HEK293 (cell line): ENCODE measurements around the gene IL3RA.

Experiments used
- BCL11B ChIP-seq: fragments of 450-650 bp; formaldehyde crosslinking; IDR thresholded peaks from 2 replicates; pipeline ENCODE4 v1.5.1; 2016; ENCODE audit warnings: low read depth, missing biosample characterization, missing genetic modification characterization
- HOXC10 ChIP-seq: sonication (generic); formaldehyde crosslinking; IDR thresholded peaks from 2 replicates; pipeline ENCODE4 v1.8.1; 2023; ENCODE audit warnings: mild to moderate bottlenecking, missing genetic modification reagents
- OVOL3 ChIP-seq: fragments of 450-650 bp; formaldehyde crosslinking; IDR thresholded peaks from 2 replicates; pipeline ENCODE4 v1.5.1; 2016; ENCODE audit warnings: missing biosample characterization, missing genetic modification characterization
- SETDB1 ChIP-seq: IDR thresholded peaks from one replicate; pipeline ENCODE4 v1.6.1; 2017; ENCODE audit warnings: mild to moderate bottlenecking, low read length, moderate library complexity, mixed read lengths; ENCODE audit not compliant: insufficient read length
- SP3 ChIP-seq: fragments of 450-650 bp; formaldehyde crosslinking; IDR thresholded peaks from 2 replicates; pipeline ENCODE4 v1.5.1; 2016; ENCODE audit warnings: missing biosample characterization, missing genetic modification characterization
- SP7 ChIP-seq: fragments of 450-650 bp; formaldehyde crosslinking; IDR thresholded peaks from 2 replicates; pipeline ENCODE4 v1.5.1; 2016; ENCODE audit warnings: missing biosample characterization, missing genetic modification characterization
- TRIM28 ChIP-seq: IDR thresholded peaks from 2 replicates; pipeline ENCODE4 v1.6.1; 2011; ENCODE audit warnings: low read length, control low read depth, borderline replicate concordance
- WT1 ChIP-seq: fragments of 450-650 bp; formaldehyde crosslinking; IDR thresholded peaks from 2 replicates; pipeline ENCODE4 v1.5.1; 2016; ENCODE audit warnings: missing biosample characterization, missing genetic modification characterization
- YY1 ChIP-seq: fragments of 450-650 bp; formaldehyde crosslinking; IDR thresholded peaks from 2 replicates; pipeline ENCODE4 v1.5.1; 2018; ENCODE audit warnings: missing biosample characterization, missing genetic modification characterization
- ZBTB21 ChIP-seq: fragments of 450-650 bp; formaldehyde crosslinking; IDR thresholded peaks from 2 replicates; pipeline ENCODE4 v1.5.1; 2017; ENCODE audit warnings: missing biosample characterization, missing genetic modification characterization
- ZBTB7A ChIP-seq: fragments of 450-650 bp; formaldehyde crosslinking; IDR thresholded peaks from 2 replicates; pipeline ENCODE4 v1.5.1; 2016; ENCODE audit warnings: low read depth, missing biosample characterization, missing genetic modification characterization
- ZBTB8A ChIP-seq: fragments of 450-650 bp; formaldehyde crosslinking; IDR thresholded peaks from 2 replicates; pipeline ENCODE4 v1.5.1; 2016; ENCODE audit warnings: missing biosample characterization, missing genetic modification characterization
- ZFP3 ChIP-seq: fragments of 450-650 bp; formaldehyde crosslinking; IDR thresholded peaks from 2 replicates; pipeline ENCODE4 v1.5.1; 2016; ENCODE audit warnings: low read depth, missing biosample characterization, missing genetic modification characterization
- ZFP37 ChIP-seq: fragments of 450-650 bp; formaldehyde crosslinking; IDR thresholded peaks from 2 replicates; pipeline ENCODE4 v1.5.1; 2016; ENCODE audit warnings: missing biosample characterization, missing genetic modification characterization
- ZNF132 ChIP-seq: fragments of 450-650 bp; formaldehyde crosslinking; IDR thresholded peaks from 2 replicates; pipeline ENCODE4 v1.5.1; 2017; ENCODE audit warnings: missing biosample characterization, missing genetic modification characterization, borderline replicate concordance
- ZNF16 ChIP-seq: fragments of 450-650 bp; formaldehyde crosslinking; IDR thresholded peaks from 2 replicates; pipeline ENCODE4 v1.5.1; 2016; ENCODE audit warnings: low read depth, missing biosample characterization, missing genetic modification characterization
- ZNF174 ChIP-seq: fragments of 450-650 bp; formaldehyde crosslinking; IDR thresholded peaks from 2 replicates; pipeline ENCODE4 v1.5.0; 2017; ENCODE audit warnings: missing biosample characterization, mild to moderate bottlenecking, missing genetic modification characterization
- ZNF239 ChIP-seq: fragments of 450-650 bp; formaldehyde crosslinking; IDR thresholded peaks from 2 replicates; pipeline ENCODE4 v1.5.1; 2016; ENCODE audit warnings: missing biosample characterization, missing genetic modification characterization
- ZNF302 ChIP-seq: fragments of 450-650 bp; formaldehyde crosslinking; IDR thresholded peaks from 2 replicates; pipeline ENCODE4 v1.5.1; 2016; ENCODE audit warnings: missing biosample characterization, missing genetic modification characterization, low read depth
- ZNF324 ChIP-seq: fragments of 450-650 bp; formaldehyde crosslinking; IDR thresholded peaks from 2 replicates; pipeline ENCODE4 v1.5.1; 2016; ENCODE audit warnings: missing biosample characterization, missing genetic modification characterization
- ZNF433 ChIP-seq: fragments of 450-650 bp; formaldehyde crosslinking; IDR thresholded peaks from 2 replicates; pipeline ENCODE4 v1.5.1; 2016; ENCODE audit warnings: missing biosample characterization, missing genetic modification characterization, low read depth
- ZNF48 ChIP-seq: fragments of 450-650 bp; formaldehyde crosslinking; IDR thresholded peaks from 2 replicates; pipeline ENCODE4 v1.5.1; 2016; ENCODE audit warnings: missing biosample characterization, missing genetic modification characterization
- ZNF560 ChIP-seq: fragments of 450-650 bp; formaldehyde crosslinking; IDR thresholded peaks from 2 replicates; pipeline ENCODE4 v1.5.1; 2017; ENCODE audit warnings: missing biosample characterization, missing genetic modification characterization, borderline replicate concordance
- ZNF654 ChIP-seq: fragments of 450-650 bp; formaldehyde crosslinking; IDR thresholded peaks from 2 replicates; pipeline ENCODE4 v1.5.1; 2016; ENCODE audit warnings: low read depth, missing biosample characterization, missing genetic modification characterization
- ZNF76 ChIP-seq: fragments of 450-650 bp; formaldehyde crosslinking; IDR thresholded peaks from 2 replicates; pipeline ENCODE4; 2016; ENCODE audit warnings: low read depth, missing biosample characterization, missing genetic modification characterization, borderline replicate concordance
- ZNF768 ChIP-seq: fragments of 450-650 bp; formaldehyde crosslinking; IDR thresholded peaks from 2 replicates; pipeline ENCODE4 v1.5.1; 2018; ENCODE audit warnings: missing biosample characterization, mild to moderate bottlenecking, missing genetic modification characterization
- ZSCAN16 ChIP-seq: fragments of 450-650 bp; formaldehyde crosslinking; IDR thresholded peaks from 2 replicates; pipeline ENCODE4 v1.5.1; 2016; ENCODE audit warnings: missing biosample characterization, missing genetic modification characterization
- ZXDB ChIP-seq: fragments of 450-650 bp; formaldehyde crosslinking; IDR thresholded peaks from 2 replicates; pipeline ENCODE4 v1.5.1; 2016; ENCODE audit warnings: missing biosample characterization, missing genetic modification characterization
- TF ChIP-seq, protein P1 (sequence below): fragments of 450-650 bp; formaldehyde crosslinking; IDR thresholded peaks from 2 replicates; pipeline ENCODE4 v1.5.1; 2016; ENCODE audit warnings: missing biosample characterization, missing genetic modification characterization
- TF ChIP-seq, protein P2 (sequence below): fragments of 450-650 bp; formaldehyde crosslinking; IDR thresholded peaks from 2 replicates; pipeline ENCODE4 v1.5.1; 2016; ENCODE audit warnings: missing biosample characterization, missing genetic modification characterization
- TF ChIP-seq, protein P3 (sequence below): fragments of 450-650 bp; formaldehyde crosslinking; IDR thresholded peaks from 2 replicates; pipeline ENCODE4 v1.5.0; 2017; ENCODE audit warnings: missing biosample characterization, missing genetic modification characterization, borderline replicate concordance
- TF ChIP-seq, protein P4 (sequence below): fragments of 450-650 bp; formaldehyde crosslinking; IDR thresholded peaks from 2 replicates; pipeline ENCODE4 v1.5.1; 2017; ENCODE audit warnings: missing biosample characterization, missing genetic modification characterization

IL3RA gene

DNA sequence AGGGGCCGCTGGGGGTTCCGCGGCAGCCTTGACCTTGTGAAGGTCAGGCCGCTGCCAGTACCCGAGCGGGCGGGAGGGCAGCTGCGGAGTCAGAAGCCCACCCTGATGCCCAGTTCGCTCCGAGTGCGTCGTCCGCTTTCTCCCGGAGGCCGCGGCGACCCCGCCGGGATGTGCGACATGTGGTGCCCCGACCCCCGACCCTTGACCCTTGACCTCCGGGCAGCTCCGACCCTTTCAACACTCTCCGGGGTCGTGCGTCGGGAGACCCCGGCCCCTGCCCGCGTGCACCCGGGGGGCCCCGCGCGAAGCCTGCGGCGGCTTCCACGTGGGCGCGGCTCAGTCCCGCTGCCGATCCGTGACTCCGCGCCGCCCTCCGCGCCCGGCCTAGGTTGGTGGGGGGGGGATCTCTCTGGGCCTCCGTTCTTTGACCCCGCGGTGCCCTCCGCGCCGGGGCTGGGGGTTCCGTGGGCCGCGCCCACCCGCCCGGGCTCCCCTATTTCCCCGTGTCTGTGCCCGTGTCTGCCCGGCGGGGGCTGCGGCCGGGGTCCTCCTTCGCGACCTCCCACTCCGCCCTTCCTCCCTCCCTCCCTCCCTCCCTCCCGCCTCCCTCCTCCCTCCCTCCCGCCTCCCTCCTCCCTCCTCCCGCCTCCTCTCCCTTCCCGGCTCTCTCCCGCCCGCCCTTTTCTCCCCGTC is 55.9 kb downstream of the IL3RA start (continued):
- no peak for TF ChIP-seq ZNF433
- no peak; the same call in none of the 2 replicates for TF ChIP-seq ZNF76 (tag by site-specific recombination)
- no peak for TF ChIP-seq SETDB1
- no peak for TF ChIP-seq ZNF239
- TF ChIP-seq SP3 (tag by site-specific recombination), result peak; percentile 92
- TF ChIP-seq ZFP37, result peak; percentile 14; the same call in 1 of the 2 replicates
- TF ChIP-seq, protein P1, sequence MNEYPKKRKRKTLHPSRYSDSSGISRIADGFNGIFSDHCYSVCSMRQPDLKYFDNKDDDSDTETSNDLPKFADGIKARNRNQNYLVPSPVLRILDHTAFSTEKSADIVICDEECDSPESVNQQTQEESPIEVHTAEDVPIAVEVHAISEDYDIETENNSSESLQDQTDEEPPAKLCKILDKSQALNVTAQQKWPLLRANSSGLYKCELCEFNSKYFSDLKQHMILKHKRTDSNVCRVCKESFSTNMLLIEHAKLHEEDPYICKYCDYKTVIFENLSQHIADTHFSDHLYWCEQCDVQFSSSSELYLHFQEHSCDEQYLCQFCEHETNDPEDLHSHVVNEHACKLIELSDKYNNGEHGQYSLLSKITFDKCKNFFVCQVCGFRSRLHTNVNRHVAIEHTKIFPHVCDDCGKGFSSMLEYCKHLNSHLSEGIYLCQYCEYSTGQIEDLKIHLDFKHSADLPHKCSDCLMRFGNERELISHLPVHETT, result peak; percentile 82
- TF ChIP-seq, protein P2, sequence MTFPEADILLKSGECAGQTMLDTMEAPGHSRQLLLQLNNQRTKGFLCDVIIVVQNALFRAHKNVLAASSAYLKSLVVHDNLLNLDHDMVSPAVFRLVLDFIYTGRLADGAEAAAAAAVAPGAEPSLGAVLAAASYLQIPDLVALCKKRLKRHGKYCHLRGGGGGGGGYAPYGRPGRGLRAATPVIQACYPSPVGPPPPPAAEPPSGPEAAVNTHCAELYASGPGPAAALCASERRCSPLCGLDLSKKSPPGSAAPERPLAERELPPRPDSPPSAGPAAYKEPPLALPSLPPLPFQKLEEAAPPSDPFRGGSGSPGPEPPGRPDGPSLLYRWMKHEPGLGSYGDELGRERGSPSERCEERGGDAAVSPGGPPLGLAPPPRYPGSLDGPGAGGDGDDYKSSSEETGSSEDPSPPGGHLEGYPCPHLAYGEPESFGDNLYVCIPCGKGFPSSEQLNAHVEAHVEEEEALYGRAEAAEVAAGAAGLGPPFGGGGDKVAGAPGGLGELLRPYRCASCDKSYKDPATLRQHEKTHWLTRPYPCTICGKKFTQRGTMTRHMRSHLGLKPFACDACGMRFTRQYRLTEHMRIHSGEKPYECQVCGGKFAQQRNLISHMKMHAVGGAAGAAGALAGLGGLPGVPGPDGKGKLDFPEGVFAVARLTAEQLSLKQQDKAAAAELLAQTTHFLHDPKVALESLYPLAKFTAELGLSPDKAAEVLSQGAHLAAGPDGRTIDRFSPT (tag by site-specific recombination), result peak; percentile 99
- 0 out of 2 replicates have a peak, but pooled peaks have one; percentile 27 for TF ChIP-seq WT1 (tag by site-specific recombination)
- peak; percentile 57; the same call in 1 of the 2 replicates for TF ChIP-seq OVOL3
- TF ChIP-seq, protein P3, sequence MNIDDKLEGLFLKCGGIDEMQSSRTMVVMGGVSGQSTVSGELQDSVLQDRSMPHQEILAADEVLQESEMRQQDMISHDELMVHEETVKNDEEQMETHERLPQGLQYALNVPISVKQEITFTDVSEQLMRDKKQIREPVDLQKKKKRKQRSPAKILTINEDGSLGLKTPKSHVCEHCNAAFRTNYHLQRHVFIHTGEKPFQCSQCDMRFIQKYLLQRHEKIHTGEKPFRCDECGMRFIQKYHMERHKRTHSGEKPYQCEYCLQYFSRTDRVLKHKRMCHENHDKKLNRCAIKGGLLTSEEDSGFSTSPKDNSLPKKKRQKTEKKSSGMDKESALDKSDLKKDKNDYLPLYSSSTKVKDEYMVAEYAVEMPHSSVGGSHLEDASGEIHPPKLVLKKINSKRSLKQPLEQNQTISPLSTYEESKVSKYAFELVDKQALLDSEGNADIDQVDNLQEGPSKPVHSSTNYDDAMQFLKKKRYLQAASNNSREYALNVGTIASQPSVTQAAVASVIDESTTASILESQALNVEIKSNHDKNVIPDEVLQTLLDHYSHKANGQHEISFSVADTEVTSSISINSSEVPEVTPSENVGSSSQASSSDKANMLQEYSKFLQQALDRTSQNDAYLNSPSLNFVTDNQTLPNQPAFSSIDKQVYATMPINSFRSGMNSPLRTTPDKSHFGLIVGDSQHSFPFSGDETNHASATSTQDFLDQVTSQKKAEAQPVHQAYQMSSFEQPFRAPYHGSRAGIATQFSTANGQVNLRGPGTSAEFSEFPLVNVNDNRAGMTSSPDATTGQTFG (tag by site-specific recombination), result no peak
- TF ChIP-seq ZNF174 (tag by site-specific recombination), result no peak
- no peak for TF ChIP-seq ZNF48 (tag by site-specific recombination)
- TF ChIP-seq ZNF768 (tag by site-specific recombination), result no peak
- no peak for TF ChIP-seq ZNF302 (tag by site-specific recombination)
- no peak for TF ChIP-seq TRIM28
- TF ChIP-seq ZFP3, result no peak
- TF ChIP-seq BCL11B, result peak; percentile 100
- TF ChIP-seq YY1, result peak; percentile 66; the same call in 1 of the 2 replicates
- TF ChIP-seq ZNF132 (tag by site-specific recombination), result no peak
- 0 out of 2 replicates have a peak, but pooled peaks have one; percentile 69 for TF ChIP-seq ZNF324 (tag by site-specific recombination)
- TF ChIP-seq ZBTB8A (tag by site-specific recombination), result peak; percentile 40; the same call in 1 of the 2 replicates
- TF ChIP-seq HOXC10 (CRISPR knock-in tag), result no peak
- no peak; the same call in 1 of the 2 replicates for TF ChIP-seq SP7 (tag by site-specific recombination)
- TF ChIP-seq, protein P4, sequence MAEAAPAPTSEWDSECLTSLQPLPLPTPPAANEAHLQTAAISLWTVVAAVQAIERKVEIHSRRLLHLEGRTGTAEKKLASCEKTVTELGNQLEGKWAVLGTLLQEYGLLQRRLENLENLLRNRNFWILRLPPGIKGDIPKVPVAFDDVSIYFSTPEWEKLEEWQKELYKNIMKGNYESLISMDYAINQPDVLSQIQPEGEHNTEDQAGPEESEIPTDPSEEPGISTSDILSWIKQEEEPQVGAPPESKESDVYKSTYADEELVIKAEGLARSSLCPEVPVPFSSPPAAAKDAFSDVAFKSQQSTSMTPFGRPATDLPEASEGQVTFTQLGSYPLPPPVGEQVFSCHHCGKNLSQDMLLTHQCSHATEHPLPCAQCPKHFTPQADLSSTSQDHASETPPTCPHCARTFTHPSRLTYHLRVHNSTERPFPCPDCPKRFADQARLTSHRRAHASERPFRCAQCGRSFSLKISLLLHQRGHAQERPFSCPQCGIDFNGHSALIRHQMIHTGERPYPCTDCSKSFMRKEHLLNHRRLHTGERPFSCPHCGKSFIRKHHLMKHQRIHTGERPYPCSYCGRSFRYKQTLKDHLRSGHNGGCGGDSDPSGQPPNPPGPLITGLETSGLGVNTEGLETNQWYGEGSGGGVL (tag by site-specific recombination), result peak; percentile 87; the same call in 1 of the 2 replicates
- no peak for TF ChIP-seq ZNF16 (tag by site-specific recombination)
- TF ChIP-seq ZBTB21, result peak; percentile 44; the same call in 1 of the 2 replicates
- 0 out of 2 replicates have a peak, but pooled peaks have one; percentile 18 for TF ChIP-seq ZSCAN16
- TF ChIP-seq ZXDB, result peak; percentile 95
- TF ChIP-seq ZNF654 (tag by site-specific recombination), result no peak
- TF ChIP-seq ZNF560 (tag by site-specific recombination), result no peak
- peak; percentile 99 for TF ChIP-seq ZBTB7A (tag by site-specific recombination)
